HEK293 (cell line): ENCODE data around the gene MTUS2.

Source experiments
- CTCF ChIA-PET: fragments of 350-600 bp; formaldehyde crosslinking; extraction: SDS; loops from one replicate; lab custom pipeline; 2021; ENCODE audit warnings: antibody characterized with exemption; lab: Yijun Ruan, JAX
- POLR2A ChIA-PET: fragments of 300-600 bp; formaldehyde crosslinking; extraction: SDS; loops from one replicate; lab custom pipeline; 2020; ENCODE audit warnings: antibody characterized with exemption, inconsistent platforms; lab: Yijun Ruan, JAX
- H3K27ac ChIP-seq: fragments of 200-500 bp; sonication (Bioruptor generic); 2 replicates; pipeline ENCODE4 v1.5.1; 2014; ENCODE audit warnings: low read depth, low read length, control low read depth, inconsistent platforms; ENCODE audit errors: extremely low read depth
- H3K36me3 ChIP-seq, 2 experiments: fragments of 200-500 bp in 1 of 2; sonication (Bioruptor generic) in 1 of 2; 1 replicate in 1 of 2; 2 replicates in 1 of 2; pipeline ENCODE4 v1.5.1; 2014 to 2017; ENCODE audit warnings: inconsistent platforms in 2 of 2, low read length in 2 of 2; ENCODE audit not compliant: control insufficient read depth in 2 of 2, insufficient read depth in 1 of 2
- H3K4me1 ChIP-seq: fragments of 200-500 bp; sonication (Bioruptor generic); 2 replicates; pipeline ENCODE4 v1.5.1; 2014; ENCODE audit warnings: mild to moderate bottlenecking, low read length, inconsistent platforms; ENCODE audit not compliant: control insufficient read depth, insufficient read depth
- H3K4me3 ChIP-seq: 2 replicates; pipeline ENCODE4 v1.5.1; 2011; ENCODE audit warnings: low read depth, mild to moderate bottlenecking, control low read depth, low read length, moderate library complexity
- H3K9me3 ChIP-seq: fragments of 200-500 bp; sonication (Bioruptor generic); 2 replicates; pipeline ENCODE4 v1.5.1; 2014; ENCODE audit warnings: low read depth, low read length, inconsistent platforms; ENCODE audit not compliant: control insufficient read depth, insufficient read depth
- GLIS2 ChIP-seq: fragments of 450-650 bp; formaldehyde crosslinking; IDR thresholded peaks from 2 replicates; pipeline ENCODE4 v1.5.1; 2016; ENCODE audit warnings: missing biosample characterization, missing genetic modification characterization
- HOXD13 ChIP-seq: sonication (generic); formaldehyde crosslinking; IDR thresholded peaks from 2 replicates; pipeline ENCODE4 v1.8.0; 2022; ENCODE audit warnings: missing genetic modification reagents, borderline replicate concordance
- KLF10 ChIP-seq: fragments of 450-650 bp; IDR thresholded peaks from 2 replicates; pipeline ENCODE4 v1.5.1; 2018; ENCODE audit warnings: missing biosample characterization, mild to moderate bottlenecking, missing genetic modification characterization
- SP3 ChIP-seq: fragments of 450-650 bp; formaldehyde crosslinking; IDR thresholded peaks from 2 replicates; pipeline ENCODE4 v1.5.1; 2016; ENCODE audit warnings: missing biosample characterization, missing genetic modification characterization
- SP7 ChIP-seq: fragments of 450-650 bp; formaldehyde crosslinking; IDR thresholded peaks from 2 replicates; pipeline ENCODE4 v1.5.1; 2016; ENCODE audit warnings: missing biosample characterization, missing genetic modification characterization
- TRIM28 ChIP-seq: IDR thresholded peaks from 2 replicates; pipeline ENCODE4 v1.6.1; 2011; ENCODE audit warnings: low read length, control low read depth, borderline replicate concordance
- ZFHX2 ChIP-seq: fragments of 450-650 bp; formaldehyde crosslinking; conservative IDR thresholded peaks from 2 replicates; pipeline ENCODE4 v1.5.1; 2016; ENCODE audit warnings: missing biosample characterization, missing genetic modification characterization
- ZFP3 ChIP-seq: fragments of 450-650 bp; formaldehyde crosslinking; IDR thresholded peaks from 2 replicates; pipeline ENCODE4 v1.5.1; 2016; ENCODE audit warnings: low read depth, missing biosample characterization, missing genetic modification characterization
- ZNF121 ChIP-seq: fragments of 450-650 bp; formaldehyde crosslinking; IDR thresholded peaks from 2 replicates; pipeline ENCODE4 v1.5.1; 2016; ENCODE audit warnings: missing biosample characterization, missing genetic modification characterization
- ZNF132 ChIP-seq: fragments of 450-650 bp; formaldehyde crosslinking; IDR thresholded peaks from 2 replicates; pipeline ENCODE4 v1.5.1; 2017; ENCODE audit warnings: missing biosample characterization, missing genetic modification characterization, borderline replicate concordance
- ZNF18 ChIP-seq: fragments of 450-650 bp; formaldehyde crosslinking; IDR thresholded peaks from 2 replicates; pipeline ENCODE4 v1.5.1; 2016; ENCODE audit warnings: missing biosample characterization, missing genetic modification characterization
- ZNF214 ChIP-seq: fragments of 450-650 bp; formaldehyde crosslinking; IDR thresholded peaks from 2 replicates; pipeline ENCODE4 v1.5.1; 2017; ENCODE audit warnings: missing biosample characterization, mild to moderate bottlenecking, missing genetic modification characterization, borderline replicate concordance
- ZNF223 ChIP-seq: fragments of 450-650 bp; formaldehyde crosslinking; IDR thresholded peaks from 2 replicates; pipeline ENCODE4 v1.5.1; 2016; ENCODE audit warnings: missing biosample characterization, missing genetic modification characterization
- ZNF239 ChIP-seq: fragments of 450-650 bp; formaldehyde crosslinking; IDR thresholded peaks from 2 replicates; pipeline ENCODE4 v1.5.1; 2016; ENCODE audit warnings: missing biosample characterization, missing genetic modification characterization
- ZNF280D ChIP-seq: fragments of 450-650 bp; formaldehyde crosslinking; IDR thresholded peaks from 2 replicates; pipeline ENCODE4 v1.5.1; 2016; ENCODE audit warnings: missing biosample characterization, missing genetic modification characterization
- ZNF324 ChIP-seq: fragments of 450-650 bp; formaldehyde crosslinking; IDR thresholded peaks from 2 replicates; pipeline ENCODE4 v1.5.1; 2016; ENCODE audit warnings: missing biosample characterization, missing genetic modification characterization
- ZNF394 ChIP-seq: fragments of 450-650 bp; formaldehyde crosslinking; IDR thresholded peaks from 2 replicates; pipeline ENCODE4 v1.5.1; 2016; ENCODE audit warnings: missing biosample characterization, missing genetic modification characterization, mild to moderate bottlenecking, moderate library complexity, borderline replicate concordance
- ZNF398 ChIP-seq: fragments of 450-650 bp; formaldehyde crosslinking; IDR thresholded peaks from 2 replicates; pipeline ENCODE4 v1.5.1; 2017; ENCODE audit warnings: missing biosample characterization, missing genetic modification characterization
- ZNF404 ChIP-seq: fragments of 450-650 bp; formaldehyde crosslinking; IDR thresholded peaks from 2 replicates; pipeline ENCODE4 v1.5.1; 2017; ENCODE audit warnings: missing biosample characterization, missing genetic modification characterization
- ZNF423 ChIP-seq: fragments of 450-650 bp; formaldehyde crosslinking; IDR thresholded peaks from 2 replicates; pipeline ENCODE4 v1.5.1; 2016; ENCODE audit warnings: missing biosample characterization, missing genetic modification characterization
- ZNF473 ChIP-seq: fragments of 450-650 bp; formaldehyde crosslinking; IDR thresholded peaks from 2 replicates; pipeline ENCODE4 v1.5.1; 2017; ENCODE audit warnings: missing biosample characterization, missing genetic modification characterization
- ZNF600 ChIP-seq: fragments of 450-650 bp; formaldehyde crosslinking; IDR thresholded peaks from 2 replicates; pipeline ENCODE4 v1.5.1; 2016; ENCODE audit warnings: missing biosample characterization, missing genetic modification characterization
- ZNF626 ChIP-seq: fragments of 450-650 bp; sonication (Bioruptor Pico); formaldehyde crosslinking; IDR thresholded peaks from 2 replicates; pipeline ENCODE4 v1.5.1; 2018; ENCODE audit warnings: missing biosample characterization, missing genetic modification characterization, inconsistent platforms
- ZNF777 ChIP-seq: fragments of 450-650 bp; formaldehyde crosslinking; IDR thresholded peaks from 2 replicates; pipeline ENCODE4 v1.5.1; 2017; ENCODE audit warnings: missing biosample characterization, missing genetic modification characterization, borderline replicate concordance

The MTUS2 gene

DNA sequence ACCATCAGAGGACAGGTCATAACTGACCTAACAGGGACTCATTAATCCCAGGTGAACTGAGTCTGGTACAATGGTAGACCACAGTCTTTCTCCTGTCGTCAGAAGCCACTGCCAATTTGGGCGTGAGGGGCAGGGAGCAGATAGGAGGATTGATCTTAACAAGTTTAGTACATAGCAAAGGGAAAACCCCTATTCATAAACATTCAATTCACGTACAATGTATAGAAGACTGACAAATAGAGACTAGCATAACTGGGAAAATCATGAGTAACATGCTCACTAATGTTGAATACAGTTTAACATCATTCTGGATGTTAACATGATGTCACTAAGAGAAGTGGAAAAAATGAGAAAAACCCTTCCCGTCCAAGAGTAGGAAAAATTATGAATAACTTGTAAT is 721.3 kb downstream of the MTUS2 start:
- no peak for TF ChIP-seq ZNF280D (tag by site-specific recombination)
- no peak for TF ChIP-seq ZNF132 (tag by site-specific recombination)
- no peak for TF ChIP-seq SP3 (tag by site-specific recombination)
- Histone ChIP-seq H3K27ac (no peak overlapping the region), H3K36me3 (peaks cover 0 to 18% of the 10 kb centered on the region in 2 experiments; a peak in 1 of 3 replicates), H3K9me3 (no peaks in the 10 kb centered on the region), H3K4me3 (no peak overlapping the region), H3K4me1 (no peaks in the 10 kb centered on the region; the same call in 1 of the 2 replicates)
- ChIA-PET POLR2A (no interaction called here), CTCF (no interaction called here)

GRCh38 chr13:29542381-29542780 is 722.2 kb downstream of the MTUS2 start:
- ChIA-PET CTCF (interaction anchor here (1.3 kb wide), 1 partner anchor 165 kb away, joined by 3 read pairs; no protein-coding TSS in a partner anchor), POLR2A (interaction anchor here (0.7 kb wide), 1 partner anchor 214 kb away, joined by 5 read pairs; no protein-coding TSS in a partner anchor)
- no peaks in the 10 kb centered on the region for H3K9me3 ChIP-seq
- H3K27ac ChIP-seq, result no peak overlapping the region
- TF ChIP-seq ZNF423 (tag by site-specific recombination), result no peak
- no peak for TF ChIP-seq ZNF600 (tag by site-specific recombination)
- no peak for TF ChIP-seq ZNF214 (tag by site-specific recombination)
- no peaks in the 10 kb centered on the region; the same call in 1 of the 2 replicates for H3K4me1 ChIP-seq
- H3K36me3 ChIP-seq, result peaks cover 0 to 18% of the 10 kb centered on the region in 2 experiments; a peak in 1 of 3 replicates
- no peak overlapping the region for H3K4me3 ChIP-seq

GRCh38 chr13:29543230-29544215 is 723.4 kb downstream of the MTUS2 start:
- ChIA-PET CTCF (interaction anchor here (1.3 kb wide), 1 partner anchor 164 kb away, joined by 3 read pairs; no protein-coding TSS in a partner anchor), POLR2A (no interaction called here)
- Histone ChIP-seq H3K4me3 (no peak overlapping the region), H3K36me3 (peaks cover 0 to 18% of the 10 kb centered on the region in 2 experiments; a peak in 1 of 3 replicates), H3K9me3 (no peaks in the 10 kb centered on the region), H3K4me1 (no peaks in the 10 kb centered on the region; the same call in 1 of the 2 replicates), H3K27ac (no peak overlapping the region)
- TF ChIP-seq ZNF18 (tag by site-specific recombination) (no peak), TRIM28 (no peak), ZNF324 (tag by site-specific recombination) (no peak), HOXD13 (no peak), ZNF626 (tag by site-specific recombination) (no peak), ZNF394 (tag by site-specific recombination) (no peak), ZNF121 (tag by site-specific recombination) (no peak), ZNF777 (tag by site-specific recombination) (no peak), ZNF473 (tag by site-specific recombination) (no peak), ZNF239 (tag by site-specific recombination) (no peak), KLF10 (no peak), SP7 (0 out of 2 replicates have a peak, but pooled peaks have one; percentile 18), ZNF404 (tag by site-specific recombination) (no peak), ZFHX2 (tag by site-specific recombination) (peak; percentile 25; the same call in 1 of the 2 replicates), GLIS2 (tag by site-specific recombination) (no peak), ZFP3 (tag by site-specific recombination) (no peak), ZNF398 (peak; percentile 24; the same call in 1 of the 2 replicates), ZNF223 (no peak)
